H9 (cell line): ENCODE results near the gene CFAP298. TPM values are rescaled to one million over a fixed set of nuclear protein-coding genes. Genes with fewer than 3 reads are reported as not detected.

Source experiments
- DNase-seq: peaks from one replicate; pipeline ENCODE4 v3.0.0-alpha.2; 2017
- H2AFZ ChIP-seq: one replicate; pipeline ENCODE4 v1.6.1; 2013; ENCODE audit warnings: mild to moderate bottlenecking, low read length, control low read depth, moderate library complexity
- H2AK5ac ChIP-seq: 2 replicates; pipeline ENCODE4 v1.6.1; 2013; ENCODE audit warnings: low read length, control low read depth, mixed read lengths; ENCODE audit not compliant: insufficient read length
- H2BK120ac ChIP-seq: one replicate; pipeline ENCODE4 v1.6.1; 2013; ENCODE audit warnings: low read depth, mild to moderate bottlenecking, low read length, control low read depth, inconsistent platforms; ENCODE audit not compliant: poor library complexity, severe bottlenecking
- H2BK12ac ChIP-seq: 2 replicates; pipeline ENCODE4 v1.6.1; 2013; ENCODE audit warnings: low read length, control low read depth, mixed read lengths, low read depth; ENCODE audit not compliant: insufficient read length
- H2BK15ac ChIP-seq: 2 replicates; pipeline ENCODE4 v1.6.1; 2013; ENCODE audit warnings: low read depth, low read length, control low read depth
- H2BK20ac ChIP-seq: one replicate; pipeline ENCODE4 v1.6.1; 2013; ENCODE audit warnings: low read depth, mild to moderate bottlenecking, low read length, control low read depth, inconsistent platforms; ENCODE audit not compliant: poor library complexity, severe bottlenecking
- H2BK5ac ChIP-seq: 2 replicates; pipeline ENCODE4 v1.6.1; 2013; ENCODE audit warnings: low read length, control low read depth, mixed read lengths; ENCODE audit not compliant: insufficient read length
- H3K14ac ChIP-seq: 2 replicates; pipeline ENCODE4 v1.6.1; 2013; ENCODE audit warnings: low read length, control low read depth; ENCODE audit not compliant: insufficient read depth
- H3K18ac ChIP-seq: 2 replicates; pipeline ENCODE4 v1.6.1; 2013; ENCODE audit warnings: low read depth, mild to moderate bottlenecking, mixed read lengths, low read length, control low read depth; ENCODE audit not compliant: insufficient read length
- H3K23ac ChIP-seq: 2 replicates; pipeline ENCODE4 v1.6.1; 2013; ENCODE audit warnings: low read length, control low read depth, mixed read lengths, low read depth; ENCODE audit not compliant: insufficient read length
- H3K23me2 ChIP-seq: 2 replicates; pipeline ENCODE4 v1.6.1; 2013; ENCODE audit warnings: low read depth, mild to moderate bottlenecking, mixed read lengths, low read length, control low read depth; ENCODE audit not compliant: insufficient read length, poor library complexity, severe bottlenecking
- H3K27ac ChIP-seq: 2 replicates; pipeline ENCODE4 v1.5.1; 2013; ENCODE audit warnings: low read length, control low read depth, mixed read lengths, low read depth; ENCODE audit not compliant: insufficient read length
- H3K27me3 ChIP-seq: 2 replicates; pipeline ENCODE4 v1.6.1; 2013; ENCODE audit warnings: low read length, control low read depth, inconsistent platforms; ENCODE audit not compliant: insufficient read depth
- H3K4ac ChIP-seq: 2 replicates; pipeline ENCODE4 v1.6.1; 2013; ENCODE audit warnings: low read depth, mild to moderate bottlenecking, control low read depth, inconsistent platforms, low read length, moderate library complexity
- H3K4me1 ChIP-seq: 2 replicates; pipeline ENCODE4 v1.6.1; 2013; ENCODE audit warnings: low read length, control low read depth, inconsistent platforms; ENCODE audit not compliant: insufficient read depth
- H3K4me2 ChIP-seq: 2 replicates; pipeline ENCODE4 v1.6.1; 2013; ENCODE audit warnings: low read length, control low read depth, mixed read lengths; ENCODE audit not compliant: insufficient read length, insufficient read depth
- H3K56ac ChIP-seq: 2 replicates; pipeline ENCODE4 v1.6.1; 2013; ENCODE audit warnings: low read depth, mild to moderate bottlenecking, mixed read lengths, low read length, control low read depth; ENCODE audit not compliant: insufficient read length
- H3K79me1 ChIP-seq: 2 replicates; pipeline ENCODE4 v1.6.1; 2013; ENCODE audit warnings: low read depth, mild to moderate bottlenecking, moderate library complexity, low read length, control low read depth, inconsistent platforms; ENCODE audit not compliant: insufficient read depth, poor library complexity, severe bottlenecking
- H3K79me2 ChIP-seq: 2 replicates; pipeline ENCODE4 v1.6.1; 2013; ENCODE audit warnings: low read length, control low read depth, inconsistent platforms; ENCODE audit not compliant: insufficient read depth
- H3K9ac ChIP-seq: 2 replicates; pipeline ENCODE4 v1.6.1; 2013; ENCODE audit warnings: low read length, control low read depth, mixed read lengths; ENCODE audit not compliant: insufficient read length; ENCODE audit errors: extremely low read depth
- H3K9me3 ChIP-seq: one replicate; pipeline ENCODE4 v1.6.1; 2013; ENCODE audit warnings: low read depth, low read length, inconsistent platforms; ENCODE audit not compliant: control insufficient read depth
- H3T11ph ChIP-seq: one replicate; pipeline ENCODE4 v1.6.1; 2013; ENCODE audit warnings: mild to moderate bottlenecking, low read length, control low read depth, inconsistent platforms
- H4K20me1 ChIP-seq: one replicate; pipeline ENCODE4 v1.6.1; 2013; ENCODE audit not compliant: control insufficient read depth, insufficient read length, insufficient read depth
- H4K5ac ChIP-seq: 2 replicates; pipeline ENCODE4 v1.6.1; 2013; ENCODE audit warnings: low read depth, mild to moderate bottlenecking, mixed read lengths, low read length, control low read depth; ENCODE audit not compliant: insufficient read length
- H4K8ac ChIP-seq: replicated peaks from 2 replicates; pipeline ENCODE4 v1.6.1; 2013; ENCODE audit warnings: low read length, control low read depth, mixed read lengths, low read depth; ENCODE audit not compliant: insufficient read length
- H4K91ac ChIP-seq: 2 replicates; pipeline ENCODE4 v1.6.1; 2013; ENCODE audit warnings: low read depth, mild to moderate bottlenecking, moderate library complexity, mixed read lengths, low read length, control low read depth; ENCODE audit not compliant: insufficient read length
- H3K27ac Mint-ChIP-seq, 3 experiments: 2 replicates in 2 of 3; 3 replicates in 1 of 3; pipeline ENCODE4 v1.8.0; 2020 to 2021; ENCODE audit warnings: mixed read lengths in 3 of 3, mild to moderate bottlenecking in 1 of 3, moderate library complexity in 1 of 3
- H3K27me3 Mint-ChIP-seq: 2 replicates; pipeline ENCODE4 v1.8.0; 2021; ENCODE audit warnings: low read depth, mild to moderate bottlenecking, moderate library complexity, mixed read lengths
- H3K36me3 Mint-ChIP-seq, 3 experiments: 2 replicates in 2 of 3; 3 replicates in 1 of 3; pipeline ENCODE4 v1.8.0; 2020 to 2021; ENCODE audit warnings: low read depth in 3 of 3, mixed read lengths in 3 of 3; ENCODE audit not compliant: insufficient read depth in 1 of 3
- H3K4me1 Mint-ChIP-seq, 2 experiments: 2 replicates each; pipeline ENCODE4 v1.8.0; 2020; ENCODE audit warnings: mixed read lengths in 2 of 2
- H3K4me3 Mint-ChIP-seq, 2 experiments: 2 replicates in 1 of 2; 3 replicates in 1 of 2; pipeline ENCODE4 v1.8.0; 2020 to 2021; ENCODE audit warnings: mild to moderate bottlenecking in 2 of 2, mixed read lengths in 2 of 2, moderate library complexity in 1 of 2
- H3K9me3 Mint-ChIP-seq, 2 experiments: 2 replicates in 1 of 2; 3 replicates in 1 of 2; pipeline ENCODE4 v1.8.0; 2020; ENCODE audit warnings: mild to moderate bottlenecking in 2 of 2, mixed read lengths in 2 of 2, moderate library complexity in 1 of 2
- CTCF ChIP-seq: fragments of 200-600 bp; sonication (generic); conservative IDR thresholded peaks from 3 replicates; pipeline ENCODE4 v1.8.0; 2021; ENCODE audit warnings: antibody characterized with exemption, mild to moderate bottlenecking
- WGBS: extraction: QIAGEN DNeasy Blood & Tissue Kit; methylation state at CpG from one replicate; pipeline ENCODE4 v1.1.7; 2013; ENCODE audit warnings: missing lambda C conversion rate, low lambda C conversion rate, mixed read lengths; ENCODE audit not compliant: insufficient read length; ENCODE audit errors: extremely low coverage; 5-methylcytosine and 5-hydroxymethylcytosine counted together
- total RNA-seq: library from RNA; stranded (reverse); gene quantifications from 2 replicates; pipeline ENCODE4 v1.2.1, GENCODE V29; 2021

Gene CFAP298
- total RNA-seq, 1 experiment from 2014 or later, result 81.8 TPM

GRCh38 chr21:32574946-32575925 lies 36.9 kb downstream of the CFAP298 start:
- H3K4me1 Mint-ChIP-seq, result peaks cover 12 to 19% of the 10 kb centered on the region in 2 experiments
- no peaks in the 10 kb centered on the region for H3K27me3 ChIP-seq
- no peaks in the 10 kb centered on the region for H3K9me3 Mint-ChIP-seq
- H3K56ac ChIP-seq, result no peak overlapping the region
- no peak overlapping the region for H2BK20ac ChIP-seq
- H2BK120ac ChIP-seq, result no peak overlapping the region
- H3K27me3 Mint-ChIP-seq, result peaks cover 9% of the 10 kb centered on the region
- no peak overlapping the region for H3K4ac ChIP-seq
- H3K23ac ChIP-seq, result no peak overlapping the region
- H3K4me2 ChIP-seq, result no peak overlapping the region
- no peak overlapping the region for H2AK5ac ChIP-seq
- no peaks in the 10 kb centered on the region for H4K20me1 ChIP-seq
- no peak overlapping the region for H3K4me3 Mint-ChIP-seq
- H4K8ac ChIP-seq, result no peak overlapping the region
- no peak overlapping the region for H4K91ac ChIP-seq
- no peak overlapping the region for H3K18ac ChIP-seq
- no peak overlapping the region for H2AFZ ChIP-seq
- no peak overlapping the region for H3K9ac ChIP-seq
- H3K27ac ChIP-seq, result no peak overlapping the region
- H3K79me1 ChIP-seq, result no peaks in the 10 kb centered on the region
- H3K14ac ChIP-seq, result no peak overlapping the region; the same call in 1 of the 2 replicates
- no peaks in the 10 kb centered on the region for H3K23me2 ChIP-seq
- no peak overlapping the region for H2BK5ac ChIP-seq
- no peak overlapping the region for H3K27ac Mint-ChIP-seq
- no CpG with 5 or more reads among the region's 26 CpGs for WGBS
- no peak overlapping the region for H2BK12ac ChIP-seq
- H2BK15ac ChIP-seq, result no peak overlapping the region
- no peak for DNase-seq
- TF ChIP-seq CTCF, result no peak
- H3K4me1 ChIP-seq, result no peaks in the 10 kb centered on the region
- H3T11ph ChIP-seq, result no peak overlapping the region
- no peaks in the 10 kb centered on the region for H3K79me2 ChIP-seq
- peaks cover 0 to 4% (median 0%) of the 10 kb centered on the region in 3 experiments; a peak in 2 of 7 replicates for H3K36me3 Mint-ChIP-seq
- H3K9me3 ChIP-seq, result no peaks in the 10 kb centered on the region
- no peak overlapping the region for H4K5ac ChIP-seq
